ENCODE results near the gene SLC12A7. TPM values are rescaled to one million over a fixed set of nuclear protein-coding genes. Genes with fewer than 3 reads are reported as not detected.

SLC12A7 gene
- total and polyA plus RNA-seq, 9 of the 15 experiments (the other 6 are each of a cell fraction or from before 2014, with no cell fraction given), result 0.01 to 3.1 (median 0.56) TPM

GRCh38 chr5:1055896-1056610, 55.8 kb downstream of the SLC12A7 start (continued):
- TF ChIP-seq, protein P1, sequence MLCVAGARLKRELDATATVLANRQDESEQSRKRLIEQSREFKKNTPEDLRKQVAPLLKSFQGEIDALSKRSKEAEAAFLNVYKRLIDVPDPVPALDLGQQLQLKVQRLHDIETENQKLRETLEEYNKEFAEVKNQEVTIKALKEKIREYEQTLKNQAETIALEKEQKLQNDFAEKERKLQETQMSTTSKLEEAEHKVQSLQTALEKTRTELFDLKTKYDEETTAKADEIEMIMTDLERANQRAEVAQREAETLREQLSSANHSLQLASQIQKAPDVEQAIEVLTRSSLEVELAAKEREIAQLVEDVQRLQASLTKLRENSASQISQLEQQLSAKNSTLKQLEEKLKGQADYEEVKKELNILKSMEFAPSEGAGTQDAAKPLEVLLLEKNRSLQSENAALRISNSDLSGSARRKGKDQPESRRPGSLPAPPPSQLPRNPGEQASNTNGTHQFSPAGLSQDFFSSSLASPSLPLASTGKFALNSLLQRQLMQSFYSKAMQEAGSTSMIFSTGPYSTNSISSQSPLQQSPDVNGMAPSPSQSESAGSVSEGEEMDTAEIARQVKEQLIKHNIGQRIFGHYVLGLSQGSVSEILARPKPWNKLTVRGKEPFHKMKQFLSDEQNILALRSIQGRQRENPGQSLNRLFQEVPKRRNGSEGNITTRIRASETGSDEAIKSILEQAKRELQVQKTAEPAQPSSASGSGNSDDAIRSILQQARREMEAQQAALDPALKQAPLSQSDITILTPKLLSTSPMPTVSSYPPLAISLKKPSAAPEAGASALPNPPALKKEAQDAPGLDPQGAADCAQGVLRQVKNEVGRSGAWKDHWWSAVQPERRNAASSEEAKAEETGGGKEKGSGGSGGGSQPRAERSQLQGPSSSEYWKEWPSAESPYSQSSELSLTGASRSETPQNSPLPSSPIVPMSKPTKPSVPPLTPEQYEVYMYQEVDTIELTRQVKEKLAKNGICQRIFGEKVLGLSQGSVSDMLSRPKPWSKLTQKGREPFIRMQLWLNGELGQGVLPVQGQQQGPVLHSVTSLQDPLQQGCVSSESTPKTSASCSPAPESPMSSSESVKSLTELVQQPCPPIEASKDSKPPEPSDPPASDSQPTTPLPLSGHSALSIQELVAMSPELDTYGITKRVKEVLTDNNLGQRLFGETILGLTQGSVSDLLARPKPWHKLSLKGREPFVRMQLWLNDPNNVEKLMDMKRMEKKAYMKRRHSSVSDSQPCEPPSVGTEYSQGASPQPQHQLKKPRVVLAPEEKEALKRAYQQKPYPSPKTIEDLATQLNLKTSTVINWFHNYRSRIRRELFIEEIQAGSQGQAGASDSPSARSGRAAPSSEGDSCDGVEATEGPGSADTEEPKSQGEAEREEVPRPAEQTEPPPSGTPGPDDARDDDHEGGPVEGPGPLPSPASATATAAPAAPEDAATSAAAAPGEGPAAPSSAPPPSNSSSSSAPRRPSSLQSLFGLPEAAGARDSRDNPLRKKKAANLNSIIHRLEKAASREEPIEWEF (CRISPR knock-in tag; IDR thresholded peaks at IDR 0.05), result no peak
- TF ChIP-seq, protein P2, sequence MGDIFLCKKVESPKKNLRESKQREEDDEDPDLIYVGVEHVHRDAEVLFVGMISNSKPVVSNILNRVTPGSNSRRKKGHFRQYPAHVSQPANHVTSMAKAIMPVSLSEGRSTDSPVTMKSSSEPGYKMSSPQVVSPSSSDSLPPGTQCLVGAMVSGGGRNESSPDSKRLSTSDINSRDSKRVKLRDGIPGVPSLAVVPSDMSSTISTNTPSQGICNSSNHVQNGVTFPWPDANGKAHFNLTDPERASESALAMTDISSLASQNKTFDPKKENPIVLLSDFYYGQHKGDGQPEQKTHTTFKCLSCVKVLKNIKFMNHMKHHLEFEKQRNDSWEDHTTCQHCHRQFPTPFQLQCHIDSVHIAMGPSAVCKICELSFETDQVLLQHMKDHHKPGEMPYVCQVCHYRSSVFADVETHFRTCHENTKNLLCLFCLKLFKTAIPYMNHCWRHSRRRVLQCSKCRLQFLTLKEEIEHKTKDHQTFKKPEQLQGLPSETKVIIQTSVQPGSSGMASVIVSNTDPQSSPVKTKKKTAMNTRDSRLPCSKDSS (IDR thresholded peaks at IDR 0.05; ENCODE audit: low read depth, partially characterized antibody), result no peak
- TF ChIP-seq ZNF764 (CRISPR knock-in tag; IDR thresholded peaks at IDR 0.05; ENCODE audit: low read depth) (no peak), NR2C2 (CRISPR knock-in tag; IDR thresholded peaks at IDR 0.05) (no peak), NR2C2 (tag; IDR thresholded peaks at IDR 0.05) (no peak)
- TF ChIP-seq, protein P3, sequence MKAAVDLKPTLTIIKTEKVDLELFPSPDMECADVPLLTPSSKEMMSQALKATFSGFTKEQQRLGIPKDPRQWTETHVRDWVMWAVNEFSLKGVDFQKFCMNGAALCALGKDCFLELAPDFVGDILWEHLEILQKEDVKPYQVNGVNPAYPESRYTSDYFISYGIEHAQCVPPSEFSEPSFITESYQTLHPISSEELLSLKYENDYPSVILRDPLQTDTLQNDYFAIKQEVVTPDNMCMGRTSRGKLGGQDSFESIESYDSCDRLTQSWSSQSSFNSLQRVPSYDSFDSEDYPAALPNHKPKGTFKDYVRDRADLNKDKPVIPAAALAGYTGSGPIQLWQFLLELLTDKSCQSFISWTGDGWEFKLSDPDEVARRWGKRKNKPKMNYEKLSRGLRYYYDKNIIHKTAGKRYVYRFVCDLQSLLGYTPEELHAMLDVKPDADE (conservative IDR thresholded peaks at IDR 0.05; ENCODE audit: control insufficient read depth, low read depth, low read length), result no peak
- TF ChIP-seq, protein P4, sequence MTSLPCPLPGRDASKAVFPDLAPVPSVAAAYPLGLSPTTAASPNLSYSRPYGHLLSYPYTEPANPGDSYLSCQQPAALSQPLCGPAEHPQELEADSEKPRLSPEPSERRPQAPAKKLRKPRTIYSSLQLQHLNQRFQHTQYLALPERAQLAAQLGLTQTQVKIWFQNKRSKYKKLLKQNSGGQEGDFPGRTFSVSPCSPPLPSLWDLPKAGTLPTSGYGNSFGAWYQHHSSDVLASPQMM (CRISPR knock-in tag; IDR thresholded peaks at IDR 0.05), result no peak
- TF ChIP-seq, protein P5, sequence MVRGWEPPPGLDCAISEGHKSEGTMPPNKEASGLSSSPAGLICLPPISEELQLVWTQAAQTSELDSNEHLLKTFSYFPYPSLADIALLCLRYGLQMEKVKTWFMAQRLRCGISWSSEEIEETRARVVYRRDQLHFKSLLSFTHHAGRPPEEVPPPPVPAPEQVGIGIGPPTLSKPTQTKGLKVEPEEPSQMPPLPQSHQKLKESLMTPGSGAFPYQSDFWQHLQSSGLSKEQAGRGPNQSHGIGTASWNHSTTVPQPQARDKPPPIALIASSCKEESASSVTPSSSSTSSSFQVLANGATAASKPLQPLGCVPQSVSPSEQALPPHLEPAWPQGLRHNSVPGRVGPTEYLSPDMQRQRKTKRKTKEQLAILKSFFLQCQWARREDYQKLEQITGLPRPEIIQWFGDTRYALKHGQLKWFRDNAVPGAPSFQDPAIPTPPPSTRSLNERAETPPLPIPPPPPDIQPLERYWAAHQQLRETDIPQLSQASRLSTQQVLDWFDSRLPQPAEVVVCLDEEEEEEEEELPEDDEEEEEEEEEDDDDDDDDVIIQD (CRISPR knock-in tag; IDR thresholded peaks at IDR 0.05), result no peak

Data from K562 (cell line).